ENCODE results near the gene ARHGAP36.

DNA sequence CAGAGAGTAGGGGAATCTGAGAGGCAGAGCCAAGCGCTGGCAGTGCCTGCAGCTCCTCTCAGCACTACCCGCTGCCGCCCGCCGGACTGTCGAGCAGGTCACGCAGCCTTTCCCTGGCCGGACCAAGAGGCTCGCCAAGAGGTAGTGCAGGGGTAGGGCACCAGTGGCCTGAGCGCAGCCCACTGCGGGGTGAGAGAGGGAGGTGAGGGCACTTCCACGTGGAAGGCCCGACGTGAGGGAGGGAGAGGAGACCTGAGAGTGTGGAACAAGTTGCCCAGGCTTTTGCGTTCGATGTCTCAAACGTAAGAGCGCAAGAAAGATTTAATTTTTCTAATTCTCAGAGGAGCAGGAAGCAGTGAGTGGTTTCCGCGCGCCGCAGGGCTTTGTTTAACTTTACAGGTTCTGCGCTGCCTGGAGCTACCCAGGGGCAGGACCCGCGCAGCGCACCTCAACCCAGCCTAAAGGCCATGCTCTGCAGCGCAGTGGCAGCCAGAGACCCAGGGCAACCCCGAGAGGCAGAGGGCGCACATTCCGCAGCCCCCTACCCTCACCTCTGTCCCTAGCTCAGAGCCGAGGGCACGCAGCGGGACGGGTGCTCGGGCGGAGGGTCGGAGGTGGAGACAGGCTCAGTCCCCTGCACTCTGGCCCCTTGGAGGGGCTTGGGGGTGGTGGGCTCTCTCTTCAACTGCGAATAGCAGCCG lies 14.9 kb downstream of the ARHGAP36 start:
- TF ChIP-seq, protein P1, sequence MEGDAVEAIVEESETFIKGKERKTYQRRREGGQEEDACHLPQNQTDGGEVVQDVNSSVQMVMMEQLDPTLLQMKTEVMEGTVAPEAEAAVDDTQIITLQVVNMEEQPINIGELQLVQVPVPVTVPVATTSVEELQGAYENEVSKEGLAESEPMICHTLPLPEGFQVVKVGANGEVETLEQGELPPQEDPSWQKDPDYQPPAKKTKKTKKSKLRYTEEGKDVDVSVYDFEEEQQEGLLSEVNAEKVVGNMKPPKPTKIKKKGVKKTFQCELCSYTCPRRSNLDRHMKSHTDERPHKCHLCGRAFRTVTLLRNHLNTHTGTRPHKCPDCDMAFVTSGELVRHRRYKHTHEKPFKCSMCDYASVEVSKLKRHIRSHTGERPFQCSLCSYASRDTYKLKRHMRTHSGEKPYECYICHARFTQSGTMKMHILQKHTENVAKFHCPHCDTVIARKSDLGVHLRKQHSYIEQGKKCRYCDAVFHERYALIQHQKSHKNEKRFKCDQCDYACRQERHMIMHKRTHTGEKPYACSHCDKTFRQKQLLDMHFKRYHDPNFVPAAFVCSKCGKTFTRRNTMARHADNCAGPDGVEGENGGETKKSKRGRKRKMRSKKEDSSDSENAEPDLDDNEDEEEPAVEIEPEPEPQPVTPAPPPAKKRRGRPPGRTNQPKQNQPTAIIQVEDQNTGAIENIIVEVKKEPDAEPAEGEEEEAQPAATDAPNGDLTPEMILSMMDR (IDR thresholded peaks at IDR 0.05; ENCODE audit: insufficient read depth, low read depth, low read length) = no peak
- TF ChIP-seq EZH2 (IDR thresholded peaks at IDR 0.05; ENCODE audit: insufficient read depth, low read length) = no peak

All from astrocyte (in vitro differentiated cells and primary cell).